ENCODE results near the gene GJC1.

DNA sequence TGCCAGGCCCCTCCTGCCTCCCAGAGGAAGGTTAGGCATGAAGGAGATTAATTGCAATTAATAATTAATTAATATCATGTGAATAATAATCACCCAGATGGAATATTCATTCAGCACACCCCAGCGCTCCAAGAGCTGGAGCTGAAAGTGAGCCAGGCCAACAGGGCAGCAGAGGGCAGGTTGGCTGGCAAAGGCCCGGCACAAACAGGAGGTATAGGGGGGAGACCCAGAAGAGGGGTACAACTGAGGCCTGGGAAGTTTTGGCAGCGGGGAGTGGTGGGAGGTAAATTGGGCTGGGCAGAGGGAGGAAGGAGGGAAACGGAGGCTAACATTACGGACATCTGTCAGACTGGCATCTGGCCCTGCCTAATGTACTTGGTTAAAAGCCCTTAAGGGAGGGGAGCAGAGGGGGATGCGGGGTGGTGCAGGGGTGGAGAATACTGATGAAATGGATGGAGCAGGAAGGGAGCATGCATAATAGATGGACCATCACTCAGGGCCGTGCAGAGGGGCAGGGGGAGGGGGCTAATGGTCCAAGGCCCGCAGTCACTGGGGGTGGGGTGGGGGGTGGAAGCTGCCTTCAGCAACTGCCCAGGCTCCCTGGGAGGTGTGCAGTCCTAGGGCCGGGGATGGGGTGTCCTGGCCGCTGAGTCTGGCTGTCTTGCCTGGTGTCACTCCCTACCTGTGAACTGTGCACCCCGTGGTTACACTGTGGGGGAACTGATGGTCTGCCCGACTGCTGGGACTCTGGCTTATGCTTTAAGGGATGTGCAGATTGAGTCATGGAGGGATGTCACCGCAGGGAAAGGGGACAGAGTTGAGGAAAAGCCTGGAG lies 69.4 kb downstream of the GJC1 start:
- TF ChIP-seq, protein P1, sequence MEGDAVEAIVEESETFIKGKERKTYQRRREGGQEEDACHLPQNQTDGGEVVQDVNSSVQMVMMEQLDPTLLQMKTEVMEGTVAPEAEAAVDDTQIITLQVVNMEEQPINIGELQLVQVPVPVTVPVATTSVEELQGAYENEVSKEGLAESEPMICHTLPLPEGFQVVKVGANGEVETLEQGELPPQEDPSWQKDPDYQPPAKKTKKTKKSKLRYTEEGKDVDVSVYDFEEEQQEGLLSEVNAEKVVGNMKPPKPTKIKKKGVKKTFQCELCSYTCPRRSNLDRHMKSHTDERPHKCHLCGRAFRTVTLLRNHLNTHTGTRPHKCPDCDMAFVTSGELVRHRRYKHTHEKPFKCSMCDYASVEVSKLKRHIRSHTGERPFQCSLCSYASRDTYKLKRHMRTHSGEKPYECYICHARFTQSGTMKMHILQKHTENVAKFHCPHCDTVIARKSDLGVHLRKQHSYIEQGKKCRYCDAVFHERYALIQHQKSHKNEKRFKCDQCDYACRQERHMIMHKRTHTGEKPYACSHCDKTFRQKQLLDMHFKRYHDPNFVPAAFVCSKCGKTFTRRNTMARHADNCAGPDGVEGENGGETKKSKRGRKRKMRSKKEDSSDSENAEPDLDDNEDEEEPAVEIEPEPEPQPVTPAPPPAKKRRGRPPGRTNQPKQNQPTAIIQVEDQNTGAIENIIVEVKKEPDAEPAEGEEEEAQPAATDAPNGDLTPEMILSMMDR (conservative IDR thresholded peaks at IDR 0.05; ENCODE audit: low read depth, low read length): no peak
- no peak for TF ChIP-seq EZH2 (IDR thresholded peaks at IDR 0.05; ENCODE audit: borderline replicate concordance, low read depth, low read length, poor library complexity, severe bottlenecking)
